ELR (cell line): ENCODE data around the gene FAM241B.

Source experiments
- DNase-seq: peaks from one replicate; pipeline ENCODE4 v3.0.0-alpha.2; 2015; ENCODE audit warnings: low read depth

FAM241B gene

GRCh38 chr10:69666756-69667155 lies 36.7 kb downstream of the FAM241B start:
- no peak for DNase-seq

GRCh38 chr10:69668721-69669120 lies 38.7 kb downstream of the FAM241B start:
- peak; percentile 48 for DNase-seq

GRCh38 chr10:69669409-69669808 lies 39.4 kb downstream of the FAM241B start:
- no peak for DNase-seq

GRCh38 chr10:69673521-69673920 lies 43.5 kb downstream of the FAM241B start:
- no peak for DNase-seq

- no peak for DNase-seq
These were observed 44.7 kb downstream of the FAM241B start for GRCh38 chr10:69674786-69675185.

- DNase-seq: no peak
These were observed 46.3 kb downstream of the FAM241B start for GRCh38 chr10:69676301-69676700.

- DNase-seq: no peak
These were observed 48.1 kb downstream of the FAM241B start for GRCh38 chr10:69677985-69678654.

GRCh38 chr10:69679736-69680135 lies 49.7 kb downstream of the FAM241B start:
- DNase-seq: no peak

GRCh38 chr10:69680610-69681009 lies 50.6 kb downstream of the FAM241B start:
- DNase-seq: no peak

GRCh38 chr10:69681436-69681835 lies 51.4 kb downstream of the FAM241B start:
- no peak for DNase-seq

GRCh38 chr10:69682955-69683474 lies 53.0 kb downstream of the FAM241B start:
- no peak for DNase-seq
